ENCODE results near the gene RIGI. TPM values are rescaled to one million over a fixed set of nuclear protein-coding genes. Genes with fewer than 3 reads are reported as not detected.

The RIGI gene
- total and polyA plus RNA-seq, 9 of the 15 experiments (the other 6 are each of a cell fraction or from before 2014, with no cell fraction given), result 0.27 to 1.1 (median 0.54) TPM

DNA sequence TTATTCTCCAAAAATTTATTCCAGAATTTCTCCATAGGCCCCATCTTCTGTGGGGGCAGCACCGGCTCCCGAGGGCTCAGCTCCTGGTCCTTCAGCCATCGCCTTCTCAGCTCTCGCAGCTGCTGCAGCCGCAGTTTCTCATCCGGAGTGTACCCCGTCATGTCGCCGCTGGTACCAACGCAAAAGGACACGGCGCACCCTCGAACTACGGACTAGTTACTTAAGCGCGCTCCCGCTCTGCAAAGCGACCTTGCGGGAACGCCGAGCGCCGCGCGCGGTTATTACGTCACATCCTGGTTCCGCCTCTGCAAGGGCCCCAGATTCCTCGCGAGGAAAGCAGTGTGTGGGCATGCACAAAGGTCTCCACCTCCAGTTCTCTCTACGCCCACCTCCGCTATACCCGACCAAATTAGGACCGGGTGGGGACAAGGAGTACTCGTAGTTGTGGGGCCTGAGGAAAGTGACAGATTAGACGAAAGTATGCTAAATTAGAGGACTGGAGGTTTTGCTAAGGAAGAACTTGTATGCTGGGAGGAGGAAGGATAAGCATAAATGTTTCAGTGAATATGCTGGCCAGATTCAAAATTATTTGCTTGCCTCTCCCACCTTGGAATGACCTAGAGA lies 47.0 kb upstream of the RIGI start, which contains the start of gene NDUFB6 (continued):
- TF ChIP-seq, protein P1, sequence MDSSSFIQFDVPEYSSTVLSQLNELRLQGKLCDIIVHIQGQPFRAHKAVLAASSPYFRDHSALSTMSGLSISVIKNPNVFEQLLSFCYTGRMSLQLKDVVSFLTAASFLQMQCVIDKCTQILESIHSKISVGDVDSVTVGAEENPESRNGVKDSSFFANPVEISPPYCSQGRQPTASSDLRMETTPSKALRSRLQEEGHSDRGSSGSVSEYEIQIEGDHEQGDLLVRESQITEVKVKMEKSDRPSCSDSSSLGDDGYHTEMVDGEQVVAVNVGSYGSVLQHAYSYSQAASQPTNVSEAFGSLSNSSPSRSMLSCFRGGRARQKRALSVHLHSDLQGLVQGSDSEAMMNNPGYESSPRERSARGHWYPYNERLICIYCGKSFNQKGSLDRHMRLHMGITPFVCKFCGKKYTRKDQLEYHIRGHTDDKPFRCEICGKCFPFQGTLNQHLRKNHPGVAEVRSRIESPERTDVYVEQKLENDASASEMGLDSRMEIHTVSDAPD (CRISPR knock-in tag; IDR thresholded peaks at IDR 0.05), result no peak
- TF ChIP-seq ZNF707 (CRISPR knock-in tag; conservative IDR thresholded peaks at IDR 0.05), result no peak
- TF ChIP-seq CXXC5 (CRISPR knock-in tag; IDR thresholded peaks at IDR 0.05), result peak; percentile 70
- TF ChIP-seq TEAD4 (IDR thresholded peaks at IDR 0.05; ENCODE audit: low read length), result 0 out of 2 replicates have a peak, but pooled peaks have one; percentile 5
- TF ChIP-seq TEAD4 (CRISPR knock-in tag; IDR thresholded peaks at IDR 0.05; ENCODE audit: borderline replicate concordance), result no peak
- no peak for TF ChIP-seq HOXB6 (CRISPR knock-in tag; IDR thresholded peaks at IDR 0.05; ENCODE audit: borderline replicate concordance)
- TF ChIP-seq, protein P2, sequence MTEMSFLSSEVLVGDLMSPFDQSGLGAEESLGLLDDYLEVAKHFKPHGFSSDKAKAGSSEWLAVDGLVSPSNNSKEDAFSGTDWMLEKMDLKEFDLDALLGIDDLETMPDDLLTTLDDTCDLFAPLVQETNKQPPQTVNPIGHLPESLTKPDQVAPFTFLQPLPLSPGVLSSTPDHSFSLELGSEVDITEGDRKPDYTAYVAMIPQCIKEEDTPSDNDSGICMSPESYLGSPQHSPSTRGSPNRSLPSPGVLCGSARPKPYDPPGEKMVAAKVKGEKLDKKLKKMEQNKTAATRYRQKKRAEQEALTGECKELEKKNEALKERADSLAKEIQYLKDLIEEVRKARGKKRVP (CRISPR knock-in tag; IDR thresholded peaks at IDR 0.05), result no peak
- TF ChIP-seq, protein P3, sequence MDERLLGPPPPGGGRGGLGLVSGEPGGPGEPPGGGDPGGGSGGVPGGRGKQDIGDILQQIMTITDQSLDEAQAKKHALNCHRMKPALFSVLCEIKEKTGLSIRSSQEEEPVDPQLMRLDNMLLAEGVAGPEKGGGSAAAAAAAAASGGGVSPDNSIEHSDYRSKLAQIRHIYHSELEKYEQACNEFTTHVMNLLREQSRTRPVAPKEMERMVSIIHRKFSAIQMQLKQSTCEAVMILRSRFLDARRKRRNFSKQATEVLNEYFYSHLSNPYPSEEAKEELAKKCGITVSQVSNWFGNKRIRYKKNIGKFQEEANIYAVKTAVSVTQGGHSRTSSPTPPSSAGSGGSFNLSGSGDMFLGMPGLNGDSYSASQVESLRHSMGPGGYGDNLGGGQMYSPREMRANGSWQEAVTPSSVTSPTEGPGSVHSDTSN (CRISPR knock-in tag; IDR thresholded peaks at IDR 0.05; ENCODE audit: low read depth), result no peak
- TF ChIP-seq, protein P3 (tag; conservative IDR thresholded peaks at IDR 0.05; ENCODE audit: low read depth), result no peak
- no peak for TF ChIP-seq NFE2 (IDR thresholded peaks at IDR 0.05; ENCODE audit: low read depth)
- peak; percentile 78 for TF ChIP-seq CEBPG (CRISPR knock-in tag; IDR thresholded peaks at IDR 0.05)
- TF ChIP-seq CEBPG (tag; conservative IDR thresholded peaks at IDR 0.05 in 1 of 2, IDR thresholded peaks at IDR 0.05 in 1 of 2), result peak; percentile 81 to 86
- TF ChIP-seq RFX1 (IDR thresholded peaks at IDR 0.05), result no peak
- TF ChIP-seq ZNF354B (CRISPR knock-in tag; IDR thresholded peaks at IDR 0.05), result no peak
- TF ChIP-seq, protein P4, sequence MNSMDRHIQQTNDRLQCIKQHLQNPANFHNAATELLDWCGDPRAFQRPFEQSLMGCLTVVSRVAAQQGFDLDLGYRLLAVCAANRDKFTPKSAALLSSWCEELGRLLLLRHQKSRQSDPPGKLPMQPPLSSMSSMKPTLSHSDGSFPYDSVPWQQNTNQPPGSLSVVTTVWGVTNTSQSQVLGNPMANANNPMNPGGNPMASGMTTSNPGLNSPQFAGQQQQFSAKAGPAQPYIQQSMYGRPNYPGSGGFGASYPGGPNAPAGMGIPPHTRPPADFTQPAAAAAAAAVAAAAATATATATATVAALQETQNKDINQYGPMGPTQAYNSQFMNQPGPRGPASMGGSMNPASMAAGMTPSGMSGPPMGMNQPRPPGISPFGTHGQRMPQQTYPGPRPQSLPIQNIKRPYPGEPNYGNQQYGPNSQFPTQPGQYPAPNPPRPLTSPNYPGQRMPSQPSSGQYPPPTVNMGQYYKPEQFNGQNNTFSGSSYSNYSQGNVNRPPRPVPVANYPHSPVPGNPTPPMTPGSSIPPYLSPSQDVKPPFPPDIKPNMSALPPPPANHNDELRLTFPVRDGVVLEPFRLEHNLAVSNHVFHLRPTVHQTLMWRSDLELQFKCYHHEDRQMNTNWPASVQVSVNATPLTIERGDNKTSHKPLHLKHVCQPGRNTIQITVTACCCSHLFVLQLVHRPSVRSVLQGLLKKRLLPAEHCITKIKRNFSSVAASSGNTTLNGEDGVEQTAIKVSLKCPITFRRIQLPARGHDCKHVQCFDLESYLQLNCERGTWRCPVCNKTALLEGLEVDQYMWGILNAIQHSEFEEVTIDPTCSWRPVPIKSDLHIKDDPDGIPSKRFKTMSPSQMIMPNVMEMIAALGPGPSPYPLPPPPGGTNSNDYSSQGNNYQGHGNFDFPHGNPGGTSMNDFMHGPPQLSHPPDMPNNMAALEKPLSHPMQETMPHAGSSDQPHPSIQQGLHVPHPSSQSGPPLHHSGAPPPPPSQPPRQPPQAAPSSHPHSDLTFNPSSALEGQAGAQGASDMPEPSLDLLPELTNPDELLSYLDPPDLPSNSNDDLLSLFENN (IDR thresholded peaks at IDR 0.05; ENCODE audit: low read depth in 2 of 2, low read length in 2 of 2), result no peak
- TF ChIP-seq NBN (IDR thresholded peaks at IDR 0.05; ENCODE audit: low read depth), result 0 out of 2 replicates have a peak, but pooled peaks have one; percentile 11
- peak; percentile 93 for TF ChIP-seq EGR1 (conservative IDR thresholded peaks at IDR 0.05)
- TF ChIP-seq PTBP1 (IDR thresholded peaks at IDR 0.05; ENCODE audit: low read depth, low read length), result no peak
- no peak for TF ChIP-seq MEIS2 (IDR thresholded peaks at IDR 0.05; ENCODE audit: partially characterized antibody)
- TF ChIP-seq TCF3 (CRISPR knock-in tag; IDR thresholded peaks at IDR 0.05), result no peak
- TF ChIP-seq LCOR (CRISPR knock-in tag; IDR thresholded peaks at IDR 0.05), result no peak
- no peak for TF ChIP-seq ZFP1 (CRISPR knock-in tag; IDR thresholded peaks at IDR 0.05)
